HG02642 (cell line): Measurements from ENCODE around the gene ALOX5.
"Not testable (repeated sequence)": the region's sequence is repeated elsewhere in the genome, so short reads cannot be mapped to it uniquely, and the experiment has no call there.

Experiments
- ATAC-seq: cut with Tn5 transposase; IDR thresholded peaks from one replicate; pipeline ENCODE4 v1.9.1; 2021; ENCODE audit warnings: mild to moderate bottlenecking; ENCODE audit not compliant: unreplicated experiment, poor library complexity

Gene ALOX5

GRCh38 chr10:45403151-45403550 lies 29.1 kb downstream of the ALOX5 start:
- ATAC-seq: no peak

DNA sequence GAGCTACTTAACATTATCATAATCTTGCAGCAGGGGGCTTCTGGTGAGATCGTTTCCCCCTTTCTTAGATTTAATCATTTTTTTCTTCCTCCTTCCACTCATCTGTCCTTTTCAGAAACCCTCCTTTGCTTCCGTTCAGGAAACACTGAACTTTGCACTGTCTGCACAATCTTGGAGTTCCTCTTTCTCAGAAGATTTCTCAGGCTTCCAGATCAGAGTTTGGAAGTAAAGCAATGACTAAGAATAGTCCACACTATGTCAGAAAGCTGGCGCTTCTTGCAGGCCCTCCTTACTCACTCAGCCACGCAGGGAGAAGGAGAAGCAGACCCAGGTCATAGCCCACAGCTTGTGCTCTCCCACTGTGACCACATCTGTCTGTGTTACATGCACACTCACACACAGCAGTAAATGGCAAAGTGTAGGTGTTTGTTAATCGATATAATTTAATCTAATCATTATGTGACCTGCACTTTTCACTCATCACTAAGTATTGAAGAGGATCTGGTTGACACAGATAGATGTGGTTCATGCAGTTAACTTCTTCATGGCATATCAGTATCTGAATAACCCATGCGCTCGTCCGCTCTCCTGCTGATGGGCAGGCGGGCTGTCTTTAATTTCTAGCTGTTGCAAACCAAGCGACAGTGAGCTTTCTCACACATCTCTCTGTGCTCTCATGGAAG lies 30.2 kb downstream of the ALOX5 start:
- ATAC-seq: no peak

DNA sequence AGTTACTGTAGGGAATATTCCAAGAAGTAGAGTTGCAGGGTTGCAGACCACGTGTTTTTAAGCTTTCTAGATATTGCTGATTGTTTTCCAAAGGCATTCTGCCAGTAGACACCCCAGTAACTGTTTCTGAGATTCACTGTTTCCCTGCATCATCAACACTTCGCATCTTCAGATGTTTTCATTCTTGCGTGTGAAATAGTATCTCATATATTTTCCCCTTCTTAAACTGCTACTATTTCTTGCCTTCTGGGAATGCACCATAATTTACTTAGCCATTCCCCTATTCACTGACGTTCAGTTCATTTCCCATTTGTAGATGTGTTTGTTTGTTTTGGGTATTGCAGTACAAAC lies 30.7 kb downstream of the ALOX5 start:
- ATAC-seq: no peak

- no peak for ATAC-seq
Observed at GRCh38 chr10:45407542-45407941, 33.5 kb downstream of the ALOX5 start.

- no peak for ATAC-seq
Observed at GRCh38 chr10:45408421-45409319, 34.7 kb downstream of the ALOX5 start.

DNA sequence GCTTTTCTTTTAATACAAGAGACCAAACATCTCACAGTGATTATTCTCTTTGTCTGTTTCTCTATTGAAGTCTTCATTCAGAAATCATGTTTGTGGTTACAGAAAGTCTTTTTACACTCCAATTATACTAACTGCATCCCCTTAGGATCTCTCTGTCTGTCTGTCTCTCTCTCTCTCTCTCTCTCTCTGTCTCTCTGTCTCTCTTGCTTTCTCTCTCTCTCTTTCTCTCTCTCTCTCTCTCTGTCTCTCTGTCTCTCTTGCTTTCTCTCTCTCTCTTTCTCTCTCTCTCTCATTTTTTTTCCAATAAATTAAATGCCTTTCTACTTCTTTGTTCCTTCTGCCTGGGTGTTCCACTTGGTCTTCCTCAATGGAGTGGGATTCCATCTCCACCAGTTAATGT lies 35.3 kb downstream of the ALOX5 start:
- ATAC-seq: not testable (repeated sequence)

DNA sequence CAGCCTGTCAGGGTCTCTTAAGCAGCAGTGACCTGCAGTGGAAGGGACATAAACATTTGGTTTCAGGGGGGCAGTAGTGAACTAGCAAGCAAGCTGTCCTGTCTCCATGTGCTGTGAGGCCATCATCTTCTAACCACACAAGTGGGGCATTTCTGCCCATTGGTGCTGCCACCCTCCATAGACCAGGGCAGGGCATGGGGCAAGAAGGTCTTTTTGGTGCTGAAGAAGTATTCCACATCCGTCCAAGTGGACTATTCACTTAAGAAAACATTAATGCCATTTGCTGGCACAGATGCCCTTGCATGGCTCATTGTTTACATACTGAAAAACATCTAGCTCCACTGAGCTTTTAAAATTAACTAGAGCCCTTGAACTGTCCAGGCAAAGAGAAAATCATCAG lies 35.8 kb downstream of the ALOX5 start:
- no peak for ATAC-seq

- no peak for ATAC-seq
Observed at GRCh38 chr10:45410489-45410806, 36.4 kb downstream of the ALOX5 start.

GRCh38 chr10:45410807-45411606 lies 37.0 kb downstream of the ALOX5 start:
- no peak for ATAC-seq

DNA sequence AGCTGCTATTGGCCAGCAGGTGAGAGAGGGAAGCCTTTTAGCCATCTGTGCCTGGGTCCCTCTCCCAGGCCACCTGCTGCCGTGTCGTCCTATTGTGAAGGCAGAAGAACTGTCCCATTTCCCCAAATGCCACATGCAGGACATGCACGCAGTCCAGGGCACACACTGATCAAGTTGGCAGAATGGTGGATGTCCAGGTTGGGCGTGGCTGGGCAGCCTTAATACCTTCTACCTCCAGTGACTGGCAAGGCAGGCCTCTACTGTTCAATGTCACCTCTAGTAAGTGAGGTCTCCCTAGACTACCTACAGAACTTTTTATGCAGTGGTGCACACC lies 37.6 kb downstream of the ALOX5 start:
- no peak for ATAC-seq

DNA sequence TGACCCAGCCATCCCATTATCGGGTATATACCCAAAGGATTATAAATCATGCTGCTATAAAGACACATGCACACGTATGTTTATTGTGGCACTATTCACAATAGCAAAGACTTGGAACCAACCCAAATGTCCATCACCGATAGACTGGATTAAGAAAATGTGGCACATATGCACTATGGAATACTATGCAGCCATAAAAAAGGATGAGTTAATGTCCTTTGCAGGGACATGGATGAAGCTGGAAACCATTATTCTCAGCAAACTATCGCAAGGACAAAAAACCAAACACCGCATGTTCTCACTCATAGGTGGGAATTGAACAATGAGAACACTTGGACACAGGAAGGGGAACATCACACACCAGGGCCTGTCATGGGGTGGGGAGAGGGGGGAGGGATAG lies 41.0 kb downstream of the ALOX5 start:
- not testable (repeated sequence) for ATAC-seq

DNA sequence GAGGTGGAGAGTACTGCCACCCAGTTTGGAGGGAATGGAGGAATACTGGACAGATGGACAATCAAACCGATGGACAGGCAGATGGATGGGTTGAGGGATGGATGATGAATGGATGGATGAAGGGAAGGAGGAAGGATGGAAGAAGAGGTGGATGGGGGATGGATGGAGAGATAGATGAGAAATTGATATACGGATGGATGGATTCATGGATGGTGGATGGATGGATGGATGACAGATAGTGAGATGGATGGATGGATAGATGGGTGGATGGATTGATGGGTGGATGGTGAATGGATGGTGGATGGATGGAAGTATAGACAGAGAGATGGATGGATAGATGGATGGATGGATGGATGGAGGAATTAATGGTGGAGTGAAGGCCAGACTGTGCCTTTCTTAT lies 42.6 kb downstream of the ALOX5 start:
- no peak for ATAC-seq

- no peak for ATAC-seq
Observed at GRCh38 chr10:45417746-45418145, 43.7 kb downstream of the ALOX5 start.

DNA sequence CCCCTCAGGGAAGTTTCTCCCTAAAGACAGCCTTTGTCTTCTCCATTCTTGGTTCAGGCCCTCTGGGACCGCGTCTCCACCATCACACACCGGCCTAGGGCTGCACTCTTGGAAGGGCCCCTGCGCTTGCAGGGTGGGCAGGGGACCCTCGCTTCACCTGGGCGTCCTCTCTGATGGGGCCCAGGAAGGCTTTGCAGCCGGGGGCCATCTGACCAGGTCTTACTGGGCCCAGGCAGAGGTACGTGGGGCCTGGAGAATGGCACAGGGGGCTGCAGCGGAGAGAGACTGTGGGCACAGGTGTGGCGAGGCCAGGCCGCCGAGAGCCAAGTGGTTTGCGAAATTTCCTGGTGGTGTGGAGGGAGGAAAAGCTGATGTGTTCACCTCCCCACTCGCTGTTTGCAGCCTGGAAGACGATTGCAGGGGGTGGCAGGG lies 44.4 kb downstream of the ALOX5 start:
- ATAC-seq: no peak

DNA sequence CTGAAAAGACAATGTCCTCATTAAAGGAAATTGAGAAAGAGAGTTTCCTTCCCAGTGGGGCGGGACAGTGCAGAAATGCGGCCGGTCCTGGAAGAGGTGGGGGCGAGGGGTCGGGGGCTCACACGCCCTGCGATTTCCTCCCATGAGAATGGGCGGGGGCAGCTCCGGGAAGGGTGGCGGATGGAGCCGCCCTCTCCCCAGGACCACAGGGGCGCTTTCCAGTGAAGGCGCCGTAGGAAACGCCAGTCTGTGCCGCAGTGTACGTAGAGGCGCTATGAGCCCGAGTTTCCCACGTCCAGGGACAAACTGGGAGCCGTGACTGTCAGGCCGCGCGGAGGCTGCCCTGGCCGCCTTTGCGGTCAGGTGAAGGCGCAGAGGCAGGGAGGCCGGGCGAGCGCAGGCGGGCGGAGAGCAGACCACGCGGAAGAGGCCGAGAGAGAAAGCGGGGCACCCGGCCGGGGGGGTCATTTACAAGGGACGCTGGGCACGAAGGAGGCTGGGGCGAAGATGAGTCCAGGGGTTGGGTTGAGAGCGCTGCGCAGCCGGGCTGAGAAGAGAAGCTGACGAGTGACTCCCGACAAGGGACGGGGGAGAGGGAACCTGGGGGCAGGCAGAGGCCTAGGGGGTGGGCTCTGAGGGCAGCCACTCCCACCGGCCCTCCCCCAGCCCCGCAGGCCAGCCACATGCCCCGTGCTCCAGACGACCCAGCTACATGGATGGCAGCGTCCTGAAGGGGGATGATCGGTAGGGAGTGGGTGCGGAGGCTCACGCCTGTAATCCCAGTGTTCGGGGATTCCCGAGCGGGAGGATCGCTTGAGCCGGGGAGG lies 45.0 kb downstream of the ALOX5 start:
- ATAC-seq: peak; percentile 53

DNA sequence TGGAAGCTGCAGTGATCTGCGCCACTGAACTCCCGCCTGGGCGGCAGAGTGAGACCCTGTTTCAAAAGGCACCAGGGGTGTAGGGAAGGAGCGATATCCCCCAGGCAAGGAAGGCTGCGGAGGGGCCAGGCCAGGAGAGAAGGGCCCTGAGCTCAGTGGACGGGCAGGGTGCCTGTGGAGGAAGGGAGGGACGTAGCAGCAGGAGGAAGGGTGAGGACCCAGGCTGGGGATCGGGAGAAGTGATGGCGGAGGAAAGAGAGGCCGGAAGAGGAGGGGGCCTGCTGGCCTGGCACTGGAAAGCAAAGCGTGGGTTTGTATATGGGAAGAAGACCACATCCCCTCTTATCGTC lies 45.6 kb downstream of the ALOX5 start:
- ATAC-seq: no peak

GRCh38 chr10:45420453-45421192 lies 46.6 kb downstream of the ALOX5 start:
- ATAC-seq: peak; percentile 62

DNA sequence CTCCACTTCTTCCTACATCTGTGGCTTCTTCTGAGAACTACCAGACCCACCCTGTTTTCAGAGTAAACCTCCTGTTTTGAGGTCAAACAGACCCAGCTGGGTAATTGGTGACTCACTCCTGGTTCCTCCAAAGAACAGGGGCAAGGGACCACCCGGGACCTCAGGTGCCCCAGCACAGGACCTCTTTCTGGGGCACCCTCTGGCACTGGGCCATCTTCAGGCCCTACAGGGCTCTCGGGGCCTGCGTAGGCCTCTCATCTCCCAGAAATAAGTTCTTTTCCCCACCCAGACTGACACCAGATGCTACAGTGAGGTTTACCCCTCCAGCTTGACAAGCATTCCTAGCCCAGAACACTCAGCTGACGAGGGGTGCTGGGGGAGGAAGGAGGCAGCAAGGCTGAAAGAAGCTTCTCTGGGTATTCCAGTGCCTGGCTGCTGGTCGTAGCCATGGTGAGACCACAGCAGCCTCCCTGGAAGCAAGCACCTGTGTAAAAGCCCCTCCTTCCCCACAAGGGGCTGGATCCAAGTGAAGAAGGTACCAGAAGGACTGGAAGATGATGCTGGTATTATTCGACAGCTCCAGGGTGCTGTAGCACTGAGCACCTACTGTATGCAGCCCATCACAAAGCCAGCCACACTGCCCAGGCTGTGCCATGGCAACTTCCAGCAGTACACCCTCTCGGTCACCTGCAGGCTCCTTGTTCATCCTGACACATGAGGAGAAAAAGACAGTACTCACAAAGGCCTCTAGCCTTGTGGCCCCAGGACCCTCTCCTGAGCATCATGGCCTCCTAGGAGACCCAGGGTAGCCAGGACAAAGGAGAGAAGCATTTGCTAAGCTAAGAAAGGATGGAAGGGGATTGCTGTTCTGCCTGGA lies 47.4 kb downstream of the ALOX5 start:
- ATAC-seq: peak; percentile 24
